Tibial nerve (tissue), 4 donors: ENCODE measurements around the gene RBM45. TPM values are rescaled to one million over a fixed set of nuclear protein-coding genes. Genes with fewer than 3 reads are reported as not detected.

Experiments used
- DNase-seq, 2 donors: peaks; one replicate each; pipeline ENCODE4 v3.0.0-alpha.2; 2019; ENCODE audit warnings: low spot score in 2 of 2
- H3K27ac ChIP-seq, 4 donors: fragments of 200-600 bp; sonication (generic) in 3 of 4; one replicate each; pipeline ENCODE4 v1.5.1; 2017 to 2019; ENCODE audit warnings: mild to moderate bottlenecking in 1 of 4
- H3K27me3 ChIP-seq, 2 donors: fragments of 200-600 bp; sonication (generic) in 1 of 2; one replicate each; pipeline versions ENCODE4 v1.5.1 to v1.6.0; 2017 to 2019
- H3K36me3 ChIP-seq, 3 donors: fragments of 200-600 bp; sonication (generic); one replicate each; pipeline ENCODE4 v1.5.1; 2018 to 2019
- H3K4me1 ChIP-seq, 4 donors: fragments of 200-600 bp; sonication (generic) in 3 of 4; one replicate each; pipeline ENCODE4 v1.5.1; 2017 to 2019
- H3K4me3 ChIP-seq, 4 donors: fragments of 200-600 bp; sonication (generic) in 3 of 4; one replicate each; pipeline ENCODE4 v1.5.1; 2017 to 2019; ENCODE audit warnings: mild to moderate bottlenecking in 1 of 4, moderate library complexity in 1 of 4
- H3K9me3 ChIP-seq, 4 donors: fragments of 200-600 bp; sonication (generic) in 3 of 4; one replicate each; pipeline ENCODE4 v1.5.1; 2017 to 2019
- EP300 ChIP-seq, 2 donors: sonication (generic); formaldehyde crosslinking; IDR thresholded peaks; one replicate each; pipeline ENCODE4 v1.6.1; 2017; ENCODE audit warnings: antibody characterized with exemption in 2 of 2, mild to moderate bottlenecking in 1 of 2
- POLR2A ChIP-seq, 2 donors: fragments of 450-650 bp; IDR thresholded peaks; one replicate each; pipeline ENCODE4 v1.6.1; 2017; ENCODE audit warnings: antibody characterized with exemption in 2 of 2, mild to moderate bottlenecking in 2 of 2, moderate library complexity in 2 of 2
- WGBS, 2 donors: methylation state at CpG; one replicate each; pipeline ENCODE4 v1.1.5; 2018; 5-methylcytosine and 5-hydroxymethylcytosine counted together
- total RNA-seq, 4 donors: library from RNA; depleted of rRNA; stranded (reverse); fragments of >200 nt; gene quantifications; one replicate each; pipeline ENCODE4 v1.1.0, GENCODE V29; 2016
- TF ChIP-seq, protein P1 (sequence below), 5 experiments: fragments of 200-600 bp in 3 of 5; fragments of 450-650 bp in 2 of 5; sonication (generic) in 3 of 5; IDR thresholded peaks; one replicate each; pipeline ENCODE4 v1.5.1; 2016 to 2019; ENCODE audit warnings: antibody characterized with exemption in 5 of 5, mild to moderate bottlenecking in 3 of 5, moderate library complexity in 2 of 5

Gene RBM45
- total RNA-seq, 4 donors from 2014 or later, result 13.6 to 20.4 (median 19.6) TPM

DNA sequence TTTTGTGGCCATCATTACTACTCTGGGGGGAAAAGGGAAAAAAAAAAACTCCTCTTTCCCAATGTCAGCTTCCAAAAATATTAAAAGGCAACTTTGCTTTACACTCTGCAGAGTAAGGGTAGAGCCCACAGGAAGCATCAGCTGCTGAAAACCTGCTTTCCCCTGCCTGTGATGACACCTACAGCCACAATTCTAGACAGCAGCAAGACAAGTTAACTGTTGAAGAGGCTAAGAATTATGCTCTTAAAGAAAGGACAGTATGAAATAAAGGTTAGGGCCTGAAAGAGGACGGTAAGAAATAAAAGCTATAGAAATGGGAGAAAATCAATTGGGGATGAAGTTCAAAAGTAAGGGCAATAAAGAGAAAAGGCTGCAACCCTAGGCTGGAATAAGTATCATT lies 42.7 kb upstream of the RBM45 start:
- Histone ChIP-seq H3K4me3 (no peak overlapping the region), H3K4me1 (peaks cover 0 to 13% (median 0%) of the 10 kb centered on the region in 4 donors), H3K36me3 (no peaks in the 10 kb centered on the region), H3K27ac (no peak overlapping the region), H3K9me3 (no peaks in the 10 kb centered on the region), H3K27me3 (peaks cover 0 to 8% of the 10 kb centered on the region in 2 donors)
- DNase-seq, result no peak
- TF ChIP-seq, protein P1, sequence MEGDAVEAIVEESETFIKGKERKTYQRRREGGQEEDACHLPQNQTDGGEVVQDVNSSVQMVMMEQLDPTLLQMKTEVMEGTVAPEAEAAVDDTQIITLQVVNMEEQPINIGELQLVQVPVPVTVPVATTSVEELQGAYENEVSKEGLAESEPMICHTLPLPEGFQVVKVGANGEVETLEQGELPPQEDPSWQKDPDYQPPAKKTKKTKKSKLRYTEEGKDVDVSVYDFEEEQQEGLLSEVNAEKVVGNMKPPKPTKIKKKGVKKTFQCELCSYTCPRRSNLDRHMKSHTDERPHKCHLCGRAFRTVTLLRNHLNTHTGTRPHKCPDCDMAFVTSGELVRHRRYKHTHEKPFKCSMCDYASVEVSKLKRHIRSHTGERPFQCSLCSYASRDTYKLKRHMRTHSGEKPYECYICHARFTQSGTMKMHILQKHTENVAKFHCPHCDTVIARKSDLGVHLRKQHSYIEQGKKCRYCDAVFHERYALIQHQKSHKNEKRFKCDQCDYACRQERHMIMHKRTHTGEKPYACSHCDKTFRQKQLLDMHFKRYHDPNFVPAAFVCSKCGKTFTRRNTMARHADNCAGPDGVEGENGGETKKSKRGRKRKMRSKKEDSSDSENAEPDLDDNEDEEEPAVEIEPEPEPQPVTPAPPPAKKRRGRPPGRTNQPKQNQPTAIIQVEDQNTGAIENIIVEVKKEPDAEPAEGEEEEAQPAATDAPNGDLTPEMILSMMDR (IDR thresholded peaks at IDR 0.05), result no peak
- TF ChIP-seq POLR2A (IDR thresholded peaks at IDR 0.05) (no peak), EP300 (IDR thresholded peaks at IDR 0.05) (no peak)
- 61 to 76% methylated on average over 1 of the region's 1 CpG for WGBS, 2 donors

DNA sequence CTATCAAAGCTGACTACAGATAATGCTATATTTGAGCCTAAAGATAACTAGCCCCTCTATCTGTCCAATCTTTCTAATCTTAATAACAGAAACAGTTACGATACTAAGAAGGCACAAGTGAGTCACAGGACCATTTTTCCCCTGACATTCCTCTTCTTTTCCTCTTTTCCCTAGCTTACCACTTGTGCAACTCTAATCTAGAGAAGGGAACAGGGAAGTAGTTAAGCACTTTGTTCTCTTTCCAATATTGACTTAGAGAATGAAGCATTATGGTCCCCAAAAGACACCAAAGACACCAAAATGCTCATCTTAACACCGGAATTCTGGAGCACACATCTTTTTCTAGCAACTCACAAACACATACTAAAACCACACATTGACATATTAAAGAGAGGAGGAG lies 41.4 kb upstream of the RBM45 start:
- no peak overlapping the region for H3K4me3 ChIP-seq
- DNase-seq, result no peak
- H3K27me3 ChIP-seq, result peaks cover 0 to 8% of the 10 kb centered on the region in 2 donors
- no peaks in the 10 kb centered on the region for H3K9me3 ChIP-seq
- TF ChIP-seq EP300 (IDR thresholded peaks at IDR 0.05) (no peak), POLR2A (IDR thresholded peaks at IDR 0.05) (no peak)
- TF ChIP-seq, protein P1 (IDR thresholded peaks at IDR 0.05), result no peak
- H3K27ac ChIP-seq, result no peak overlapping the region
- H3K4me1 ChIP-seq, result peaks cover 0 to 13% (median 0%) of the 10 kb centered on the region in 4 donors
- 71 to 77% methylated on average over 2 of the region's 2 CpGs for WGBS, 2 donors
- H3K36me3 ChIP-seq, result no peaks in the 10 kb centered on the region

DNA sequence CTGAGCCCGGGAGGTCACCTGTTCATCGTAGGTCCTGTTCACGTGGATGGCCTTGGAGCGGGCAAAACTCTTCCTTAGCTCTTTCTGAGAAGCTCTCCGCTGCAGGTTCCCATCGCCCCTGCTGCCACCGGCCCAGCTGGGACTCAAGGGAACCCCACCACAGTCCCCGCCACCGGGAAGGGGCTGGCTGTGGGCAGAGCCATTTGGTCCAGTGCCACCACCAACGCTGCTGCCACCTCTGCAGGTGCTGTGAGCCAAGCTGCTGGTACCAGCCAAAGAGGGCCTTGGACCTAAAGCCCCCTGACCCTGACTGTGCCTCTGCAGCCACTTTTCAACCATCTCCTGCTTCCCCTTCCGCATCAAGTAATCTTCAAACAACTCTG lies 40.2 kb upstream of the RBM45 start:
- H3K4me1 ChIP-seq, result peaks cover 0 to 13% (median 0%) of the 10 kb centered on the region in 4 donors
- no peak overlapping the region for H3K27ac ChIP-seq
- DNase-seq, result no peak
- no peaks in the 10 kb centered on the region for H3K36me3 ChIP-seq
- H3K9me3 ChIP-seq, result no peaks in the 10 kb centered on the region
- H3K27me3 ChIP-seq, result peaks cover 0 to 8% of the 10 kb centered on the region in 2 donors
- TF ChIP-seq EP300 (IDR thresholded peaks at IDR 0.05), result no peak
- TF ChIP-seq, protein P1 (IDR thresholded peaks at IDR 0.05), result no peak
- WGBS, 2 donors, result 88 to 89% methylated on average over 11 of the region's 11 CpGs
- peak overlapping the region in 2 of 4 donors; percentile 34 to 53 for H3K4me3 ChIP-seq

DNA sequence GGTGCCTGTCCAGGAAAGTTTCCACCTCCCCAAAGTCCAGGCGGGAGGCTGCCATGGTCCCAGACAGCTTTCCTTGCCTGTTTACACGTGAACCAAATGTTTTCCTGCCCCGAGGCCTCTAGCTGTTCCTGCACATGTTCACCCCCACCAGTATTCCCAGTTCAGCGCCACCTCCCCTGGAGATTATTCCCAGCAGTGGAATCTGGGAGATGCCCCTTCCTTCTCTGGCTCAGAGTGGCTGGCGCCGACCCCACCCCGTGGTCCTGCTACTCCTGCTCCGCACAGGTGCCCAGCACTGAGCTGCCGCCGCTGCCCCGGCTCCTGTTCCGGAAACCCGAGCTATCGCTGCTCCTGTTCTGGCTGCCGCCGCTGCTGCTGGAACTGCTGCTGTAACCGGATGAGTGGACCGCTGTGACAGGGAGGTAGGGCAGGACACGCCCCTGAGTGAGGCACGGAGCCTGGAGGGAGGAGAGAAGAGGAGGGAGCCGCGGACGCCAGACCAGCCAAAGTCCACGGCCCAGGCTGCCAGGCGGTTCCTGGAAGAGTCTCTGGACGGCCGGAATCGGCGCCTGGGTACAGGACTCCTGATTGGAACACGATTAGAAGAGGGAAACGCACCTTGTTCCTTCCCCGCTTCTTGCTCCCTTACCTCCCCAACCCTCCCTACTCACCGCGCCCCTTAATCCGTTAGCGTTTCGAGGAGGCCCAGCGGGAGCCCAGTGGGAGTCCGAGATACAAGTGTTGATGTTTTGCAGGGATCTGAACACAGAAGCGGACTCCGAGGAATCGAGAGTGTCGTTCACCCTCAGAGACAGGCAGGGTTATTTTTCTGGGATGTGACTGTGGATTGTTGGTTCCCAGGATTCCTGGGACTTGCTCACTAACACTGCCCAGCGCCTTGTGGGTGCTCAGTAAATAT lies 39.6 kb upstream of the RBM45 start, which contains the start of gene PDE11A:
PDE11A (minus strand) TSS at position 395 of the 919 bp plus-strand sequence; CDS start at position 55, 340 bp downstream.
- Histone ChIP-seq H3K36me3 (no peaks in the 10 kb centered on the region), H3K27ac (peak within 1 kb of the TSS in 1 of 4 donors; percentile 32), H3K27me3 (peaks cover 0 to 8% of the 10 kb centered on the region in 2 donors), H3K9me3 (no peaks in the 10 kb centered on the region), H3K4me3 (peak within 1 kb of the TSS; percentile 12 to 53 (median 34)), H3K4me1 (peaks cover 0 to 13% (median 0%) of the 10 kb centered on the region in 4 donors)
- WGBS, 2 donors, result 4 to 5% methylated on average over 31 to 41 of the region's 44 CpGs
- TF ChIP-seq, protein P1 (IDR thresholded peaks at IDR 0.05), result no peak
- no peak for TF ChIP-seq EP300 (IDR thresholded peaks at IDR 0.05)
- TF ChIP-seq POLR2A (IDR thresholded peaks at IDR 0.05), result no peak
- peak; percentile 33 to 52 for DNase-seq
